GM15510 (cell line): ENCODE data around the gene NCK2.

Source experiments
- POLR2A ChIP-seq: IDR thresholded peaks from 3 replicates; pipeline ENCODE4 v1.6.1; 2011; ENCODE audit warnings: borderline replicate concordance; ENCODE audit not compliant: insufficient read length; ENCODE audit errors: extremely low read depth

NCK2 gene

GRCh38 chr2:105732101-105732500 is 12.6 kb upstream of the NCK2 start:
- TF ChIP-seq POLR2A = no peak

- no peak for TF ChIP-seq POLR2A
Observed at GRCh38 chr2:105732955-105733607, 11.6 kb upstream of the NCK2 start.

- TF ChIP-seq POLR2A = no peak
Observed at GRCh38 chr2:105733875-105734274, 10.8 kb upstream of the NCK2 start.

- no peak for TF ChIP-seq POLR2A
Observed at GRCh38 chr2:105734762-105735538, 9.8 kb upstream of the NCK2 start.

- no peak for TF ChIP-seq POLR2A
Observed at GRCh38 chr2:105736145-105736544, 8.6 kb upstream of the NCK2 start.

- TF ChIP-seq POLR2A = no peak
Observed at GRCh38 chr2:105737980-105738657, 6.6 kb upstream of the NCK2 start.

GRCh38 chr2:105738658-105739241 is 6.0 kb upstream of the NCK2 start:
- TF ChIP-seq POLR2A = no peak

- TF ChIP-seq POLR2A = no peak
Observed at GRCh38 chr2:105739426-105739825, 5.3 kb upstream of the NCK2 start.

- no peak for TF ChIP-seq POLR2A
Observed at GRCh38 chr2:105739944-105740530, 4.7 kb upstream of the NCK2 start.

- TF ChIP-seq POLR2A = no peak
Observed at GRCh38 chr2:105741174-105741573, 3.5 kb upstream of the NCK2 start.

GRCh38 chr2:105741617-105742016 is 3.1 kb upstream of the NCK2 start:
- no peak for TF ChIP-seq POLR2A

- peak; percentile 52 for TF ChIP-seq POLR2A
Observed at GRCh38 chr2:105744091-105744908, 412 bp upstream of the NCK2 start.

GRCh38 chr2:105746177-105747080 is 1.7 kb downstream of the NCK2 start:
- peak; percentile 30 for TF ChIP-seq POLR2A
